HepG2 (cell line): Measurements from ENCODE around the gene TOMM40L. TPM values are rescaled to one million over a fixed set of nuclear protein-coding genes. Genes with fewer than 3 reads are reported as not detected.

Experiments used
- ATF7-NPFF ChIP-seq: sonication (generic); formaldehyde crosslinking; IDR thresholded peaks from 2 replicates; pipeline ENCODE4 v1.8.1; 2023; ENCODE audit warnings: mild to moderate bottlenecking, low read depth, missing genetic modification reagents, moderate library complexity
- BRF2 ChIP-seq: sonication (generic); formaldehyde crosslinking; IDR thresholded peaks from 2 replicates; pipeline ENCODE4 v1.8.1; 2022; ENCODE audit warnings: mild to moderate bottlenecking, missing genetic modification reagents
- ELF1 ChIP-seq: sonication (generic); formaldehyde crosslinking; IDR thresholded peaks from 2 replicates; pipeline ENCODE4 v1.4.0; 2020; ENCODE audit warnings: missing genetic modification reagents
- GABPA ChIP-seq, 2 experiments: IDR thresholded peaks; 2 replicates each; pipeline ENCODE4 v1.6.1; 2011 to 2016; ENCODE audit warnings: low read depth in 2 of 2, low read length in 1 of 2, missing biosample characterization in 1 of 2, missing genetic modification characterization in 1 of 2
- GLI4 ChIP-seq: sonication (generic); formaldehyde crosslinking; IDR thresholded peaks from 2 replicates; pipeline ENCODE4 v1.5.1; 2020; ENCODE audit warnings: missing genetic modification reagents, mild to moderate bottlenecking, moderate library complexity, borderline replicate concordance
- KAT7 ChIP-seq: IDR thresholded peaks from 2 replicates; pipeline ENCODE4 v1.6.1; 2018; ENCODE audit warnings: borderline replicate concordance, missing compliant biosample characterization
- KDM5B ChIP-seq: sonication (generic); formaldehyde crosslinking; IDR thresholded peaks from 2 replicates; pipeline ENCODE4 v1.4.0; 2020; ENCODE audit warnings: missing genetic modification reagents, mild to moderate bottlenecking, borderline replicate concordance
- KLF11 ChIP-seq: IDR thresholded peaks from 2 replicates; pipeline ENCODE4 v1.6.1; 2016; ENCODE audit warnings: missing compliant biosample characterization
- MLLT10 ChIP-seq: sonication (generic); formaldehyde crosslinking; IDR thresholded peaks from 2 replicates; pipeline ENCODE4 v1.4.0; 2020; ENCODE audit warnings: missing genetic modification reagents
- NFKB2 ChIP-seq: sonication (generic); formaldehyde crosslinking; IDR thresholded peaks from 2 replicates; pipeline ENCODE4 v1.4.0; 2020; ENCODE audit warnings: missing genetic modification reagents, borderline replicate concordance
- POGZ ChIP-seq: sonication (generic); formaldehyde crosslinking; IDR thresholded peaks from 2 replicates; pipeline ENCODE4 v1.4.0; 2020; ENCODE audit warnings: mild to moderate bottlenecking, missing genetic modification reagents
- SAFB2 ChIP-seq: sonication (generic); formaldehyde crosslinking; IDR thresholded peaks from 2 replicates; pipeline ENCODE4 v1.5.1; 2020; ENCODE audit warnings: missing genetic modification reagents, low read depth, mild to moderate bottlenecking, borderline replicate concordance
- SOX5 ChIP-seq: IDR thresholded peaks from 2 replicates; pipeline ENCODE4 v1.6.1; 2016; ENCODE audit warnings: borderline replicate concordance
- UBTF ChIP-seq: sonication (generic); formaldehyde crosslinking; IDR thresholded peaks from 2 replicates; pipeline ENCODE4 v1.4.0; 2020; ENCODE audit warnings: mild to moderate bottlenecking, missing genetic modification reagents
- ZBTB34 ChIP-seq: sonication (generic); formaldehyde crosslinking; IDR thresholded peaks from 2 replicates; pipeline ENCODE4 v1.8.0; 2022; ENCODE audit warnings: mild to moderate bottlenecking, missing genetic modification reagents
- ZFY ChIP-seq: sonication (generic); formaldehyde crosslinking; IDR thresholded peaks from 2 replicates; pipeline ENCODE4 v1.4.0; 2020; ENCODE audit warnings: missing genetic modification reagents
- ZGPAT ChIP-seq: IDR thresholded peaks from 2 replicates; pipeline ENCODE4 v1.6.1; 2016; ENCODE audit warnings: mild to moderate bottlenecking
- ZNF12 ChIP-seq: sonication (generic); formaldehyde crosslinking; IDR thresholded peaks from 2 replicates; pipeline ENCODE4 v1.5.0; 2020; ENCODE audit warnings: missing genetic modification reagents
- ZNF136 ChIP-seq: sonication (generic); formaldehyde crosslinking; IDR thresholded peaks from 2 replicates; pipeline ENCODE4 v1.8.1; 2022; ENCODE audit warnings: low read depth, mild to moderate bottlenecking, moderate library complexity, missing genetic modification reagents
- ZNF510 ChIP-seq: sonication (generic); formaldehyde crosslinking; IDR thresholded peaks from 2 replicates; pipeline ENCODE4 v1.4.0; 2020; ENCODE audit warnings: low read depth, mild to moderate bottlenecking, missing genetic modification reagents
- ZNF878 ChIP-seq: sonication (generic); formaldehyde crosslinking; IDR thresholded peaks from 2 replicates; pipeline ENCODE4 v1.8.1; 2023; ENCODE audit warnings: mild to moderate bottlenecking, missing genetic modification reagents, moderate library complexity
- polyA plus RNA-seq, 8 experiments: library from polyadenylated mRNA; depleted of rRNA in 3 of 8; stranded (reverse) in 7 of 8; unstranded in 1 of 8; fragments of >200 nt; fragmentation: Illumina TruSeq in 4 of 8; extraction: Trizol in 4 of 8; gene quantifications; 2 replicates each; pipeline versions ENCODE4 v1.2.1 to v1.2.3, GENCODE V29; 2011 to 2016; ENCODE audit warnings: low read depth in 4 of 8, missing spikeins in 1 of 8, mixed read lengths in 1 of 8; ENCODE audit not compliant: insufficient read depth in 1 of 8
- total RNA-seq, 5 experiments: library from RNA; depleted of rRNA; stranded (reverse); fragments of >200 nt; fragmentation: Illumina TruSeq; extraction: Trizol; gene quantifications; 2 replicates each; pipeline ENCODE4 v1.2.3, GENCODE V29; 2016; ENCODE audit warnings: low read depth in 1 of 5

TOMM40L gene
- total and polyA plus RNA-seq, 2 of the 13 experiments (the other 11 are each of a cell fraction or from before 2014, with no cell fraction given): 14.1 to 26.2 TPM

GRCh38 chr1:161201836-161202712, 23.8 kb upstream of the TOMM40L start, which contains the start of gene NDUFS2 (continued):
- TF ChIP-seq GABPA (IDR thresholded peaks at IDR 0.05; ENCODE audit: low read depth, low read length) (peak; percentile 90), GABPA (CRISPR knock-in tag; IDR thresholded peaks at IDR 0.05; ENCODE audit: low read depth) (peak; percentile 98), KDM5B (peak; percentile 56; the same call in 1 of the 2 replicates), ATF7-NPFF (CRISPR knock-in tag) (peak; percentile 69), MLLT10 (CRISPR knock-in tag) (0 out of 2 replicates have a peak, but pooled peaks have one; percentile 43), GLI4 (CRISPR knock-in tag) (peak; percentile 15; the same call in 1 of the 2 replicates), UBTF (CRISPR knock-in tag) (peak; percentile 75), ELF1 (CRISPR knock-in tag) (peak; percentile 98), ZGPAT (CRISPR knock-in tag) (peak; percentile 89), KAT7 (CRISPR knock-in tag) (peak; percentile 80; the same call in 1 of the 2 replicates), ZFY (peak; percentile 93), POGZ (CRISPR knock-in tag) (peak; percentile 45; the same call in 1 of the 2 replicates), ZNF878 (CRISPR knock-in tag) (0 out of 2 replicates have a peak, but pooled peaks have one; percentile 53), ZNF510 (CRISPR knock-in tag) (0 out of 2 replicates have a peak, but pooled peaks have one; percentile 53), SAFB2 (CRISPR knock-in tag) (0 out of 2 replicates have a peak, but pooled peaks have one; percentile 50), ZNF136 (CRISPR knock-in tag) (0 out of 2 replicates have a peak, but pooled peaks have one; percentile 41), ZNF12 (CRISPR knock-in tag) (no peak), KLF11 (CRISPR knock-in tag) (peak; percentile 50; the same call in 1 of the 2 replicates), NFKB2 (CRISPR knock-in tag) (peak; percentile 56; the same call in 1 of the 2 replicates), ZBTB34 (CRISPR knock-in tag) (0 out of 2 replicates have a peak, but pooled peaks have one; percentile 42), BRF2 (0 out of 2 replicates have a peak, but pooled peaks have one; percentile 77), SOX5 (0 out of 2 replicates have a peak, but pooled peaks have one; percentile 2)
